H1 (cell line): ENCODE data around the gene NT5C1B. TPM values are rescaled to one million over a fixed set of nuclear protein-coding genes. Genes with fewer than 3 reads are reported as not detected.

Source experiments
- CTCF ChIA-PET: fragments of 300-600 bp; sonication (Branson Sonifier 250); formaldehyde crosslinking; loops from one replicate; lab custom pipeline; 2021; ENCODE audit not compliant: partially characterized antibody; lab: Charles Lee
- POLR2A ChIA-PET: fragments of 300-600 bp; sonication (Branson Sonifier 250); formaldehyde crosslinking; loops from one replicate; lab custom pipeline; 2021; ENCODE audit warnings: inconsistent platforms; ENCODE audit not compliant: partially characterized antibody; lab: Charles Lee
- DNase-seq, 2 experiments: peaks; one replicate each; pipeline versions ENCODE4 v3.0.0 to v3.0.0-alpha.2; 2010 to 2022; ENCODE audit warnings: low spot score in 2 of 2, low read depth in 1 of 2, mixed read lengths in 1 of 2
- FAIRE-seq: peaks from 2 replicates; lab custom pipeline; 2011; peaks lifted over from hg19 to GRCh38; lab: Jason Lieb, UNC
- H2AFZ ChIP-seq: 2 replicates; pipeline ENCODE4 v1.8.1; 2012; ENCODE audit warnings: low read length, inconsistent platforms
- H2AK5ac ChIP-seq: 2 replicates; pipeline ENCODE4 v1.6.1; 2013; ENCODE audit warnings: low read depth, low read length
- H2BK120ac ChIP-seq: replicated peaks from 2 replicates; pipeline ENCODE3; 2013; ENCODE audit warnings: low read depth, low read length, inconsistent platforms
- H2BK12ac ChIP-seq: 2 replicates; pipeline ENCODE4 v1.6.1; 2013; ENCODE audit warnings: low read depth, low read length
- H2BK15ac ChIP-seq: 2 replicates; pipeline ENCODE4 v1.6.1; 2013; ENCODE audit warnings: low read length
- H2BK20ac ChIP-seq: 2 replicates; pipeline ENCODE4 v1.6.1; 2013; ENCODE audit warnings: low read length
- H2BK5ac ChIP-seq: 2 replicates; pipeline ENCODE4 v1.6.1; 2013; ENCODE audit warnings: low read depth, low read length
- H3K14ac ChIP-seq: 2 replicates; pipeline ENCODE4 v1.6.1; 2013; ENCODE audit warnings: inconsistent platforms; ENCODE audit not compliant: insufficient read length
- H3K18ac ChIP-seq: 2 replicates; pipeline ENCODE4 v1.6.1; 2013; ENCODE audit warnings: low read length; ENCODE audit errors: extremely low read depth
- H3K23ac ChIP-seq: 2 replicates; pipeline ENCODE4 v1.6.1; 2013; ENCODE audit warnings: inconsistent platforms; ENCODE audit not compliant: insufficient read length
- H3K23me2 ChIP-seq: 2 replicates; pipeline ENCODE4 v1.6.1; 2013; ENCODE audit warnings: low read depth, low read length
- H3K27ac ChIP-seq: 2 replicates; pipeline ENCODE4 v1.6.1; 2011; ENCODE audit warnings: low read depth, low read length, inconsistent platforms
- H3K27me3 ChIP-seq, 4 experiments: replicated peaks in 1 of 4; 1 replicate in 1 of 4; 2 replicates in 3 of 4; pipeline versions ENCODE4 v1.6.1 to v1.8.1; 2011 to 2013; ENCODE audit warnings: low read length in 3 of 4, mild to moderate bottlenecking in 3 of 4, inconsistent platforms in 2 of 4, mixed read lengths in 2 of 4, moderate library complexity in 1 of 4; ENCODE audit not compliant: control insufficient read depth in 3 of 4, insufficient read depth in 3 of 4; ENCODE audit errors: extremely low read depth in 1 of 4
- H3K36me3 ChIP-seq, 4 experiments: 2 replicates each; pipeline versions ENCODE4 v1.6.1 to v1.8.1; 2011 to 2013; ENCODE audit warnings: mild to moderate bottlenecking in 4 of 4, low read length in 3 of 4, moderate library complexity in 2 of 4, control low read depth in 1 of 4, inconsistent platforms in 1 of 4; ENCODE audit not compliant: insufficient read depth in 4 of 4, control insufficient read depth in 2 of 4
- H3K4ac ChIP-seq: replicated peaks from 2 replicates; pipeline ENCODE3; 2013; ENCODE audit warnings: low read length, low read depth, mixed read lengths, inconsistent platforms; ENCODE audit not compliant: insufficient read length
- H3K4me1 ChIP-seq, 4 experiments: replicated peaks in 1 of 4; 1 replicate in 1 of 4; 2 replicates in 3 of 4; pipeline versions ENCODE4 v1.6.1 to v1.8.1; 2011 to 2013; ENCODE audit warnings: low read length in 3 of 4, inconsistent platforms in 2 of 4, mixed read lengths in 1 of 4; ENCODE audit not compliant: insufficient read depth in 4 of 4, control insufficient read depth in 3 of 4
- H3K4me2 ChIP-seq, 2 experiments: 2 replicates each; pipeline versions ENCODE4 v1.6.1 to v1.8.1; 2011 to 2013; ENCODE audit warnings: low read depth in 2 of 2, low read length in 2 of 2, control low read depth in 1 of 2, inconsistent platforms in 1 of 2, mild to moderate bottlenecking in 1 of 2; ENCODE audit not compliant: insufficient read depth in 1 of 2
- H3K4me3 ChIP-seq, 4 experiments: fragments of 200-600, 300-600 bp in 1 of 4; sonication (generic), shearing (Covaris generic), sonication (Bioruptor Twin) in 1 of 4; 2 replicates each; pipeline versions ENCODE4 v1.5.1 to v1.8.1; 2011 to 2016; ENCODE audit warnings: low read length in 4 of 4, low read depth in 3 of 4, control low read depth in 2 of 4, inconsistent platforms in 2 of 4, mild to moderate bottlenecking in 2 of 4, mixed read lengths in 1 of 4, moderate library complexity in 1 of 4; ENCODE audit not compliant: insufficient read depth in 2 of 4; ENCODE audit errors: extremely low read depth in 1 of 4
- H3K56ac ChIP-seq: replicated peaks from 2 replicates; pipeline ENCODE3; 2013; ENCODE audit warnings: low read depth, mild to moderate bottlenecking, mixed read lengths, low read length, inconsistent platforms; ENCODE audit not compliant: insufficient read length
- H3K79me1 ChIP-seq: 2 replicates; pipeline ENCODE4 v1.6.1; 2013; ENCODE audit warnings: low read depth, low read length, control low read depth
- H3K79me2 ChIP-seq, 2 experiments: 2 replicates each; pipeline versions ENCODE4 v1.6.1 to v1.8.1; 2012 to 2013; ENCODE audit warnings: low read length in 2 of 2, mild to moderate bottlenecking in 2 of 2, inconsistent platforms in 1 of 2; ENCODE audit not compliant: insufficient read depth in 2 of 2, control insufficient read depth in 1 of 2
- H3K9ac ChIP-seq, 4 experiments: replicated peaks in 1 of 4; 1 replicate in 1 of 4; 2 replicates in 3 of 4; pipeline versions ENCODE4 v1.6.1 to v1.8.1; 2011 to 2013; ENCODE audit warnings: low read depth in 3 of 4, low read length in 3 of 4, control low read depth in 2 of 4, mild to moderate bottlenecking in 2 of 4, moderate library complexity in 2 of 4, inconsistent platforms in 1 of 4; ENCODE audit errors: extremely low read depth in 1 of 4
- H3K9me3 ChIP-seq, 2 experiments: 2 replicates each; pipeline versions ENCODE4 v1.6.1 to v1.8.1; 2012 to 2013; ENCODE audit warnings: mild to moderate bottlenecking in 2 of 2, moderate library complexity in 2 of 2, control low read depth in 1 of 2, inconsistent platforms in 1 of 2, low read depth in 1 of 2, low read length in 1 of 2, mixed read lengths in 1 of 2; ENCODE audit not compliant: insufficient read depth in 2 of 2
- H4K20me1 ChIP-seq, 2 experiments: replicated peaks in 1 of 2; 2 replicates each; pipeline versions ENCODE3 to v1.8.1; 2011 to 2013; ENCODE audit warnings: inconsistent platforms in 2 of 2, low read length in 2 of 2, mild to moderate bottlenecking in 1 of 2; ENCODE audit not compliant: insufficient read depth in 2 of 2, control insufficient read depth in 1 of 2
- H4K5ac ChIP-seq: 2 replicates; pipeline ENCODE4 v1.6.1; 2013; ENCODE audit warnings: low read length, low read depth, mixed read lengths, inconsistent platforms; ENCODE audit not compliant: insufficient read length
- H4K8ac ChIP-seq: 2 replicates; pipeline ENCODE4 v1.8.0; 2013; ENCODE audit warnings: mild to moderate bottlenecking, moderate library complexity, low read length, inconsistent platforms; ENCODE audit not compliant: insufficient read depth; ENCODE audit errors: extremely low read depth
- H4K91ac ChIP-seq: replicated peaks from 2 replicates; pipeline ENCODE3; 2013; ENCODE audit warnings: low read length, mixed read lengths, inconsistent platforms; ENCODE audit not compliant: insufficient read length
- ATF3 ChIP-seq: IDR thresholded peaks from 2 replicates; pipeline ENCODE4 v1.6.1; 2011; ENCODE audit warnings: low read depth, mild to moderate bottlenecking, low read length; ENCODE audit not compliant: insufficient read depth
- BRCA1 ChIP-seq: IDR thresholded peaks from 2 replicates; pipeline ENCODE4 v1.6.1; 2012; ENCODE audit warnings: low read depth, low read length, improper control_type of control experiment
- CBX5 ChIP-seq: fragments of 300-800, 300-1000 bp; sonication (generic); IDR thresholded peaks from 2 replicates; pipeline ENCODE4 v1.7.1; 2016; ENCODE audit warnings: antibody characterized with exemption, low read length, low read depth
- CBX8 ChIP-seq: fragments of 300-800, 300-1000 bp; sonication (generic); IDR thresholded peaks from 2 replicates; pipeline ENCODE4 v1.7.1; 2016; ENCODE audit warnings: low read depth, low read length, borderline replicate concordance
- CTBP2 ChIP-seq: IDR thresholded peaks from 2 replicates; pipeline ENCODE4 v1.7.0; 2011; ENCODE audit warnings: borderline replicate concordance, mild to moderate bottlenecking, moderate library complexity, mixed read lengths, low read length; ENCODE audit not compliant: insufficient read depth, insufficient read length
- JUND ChIP-seq: IDR thresholded peaks from 2 replicates; pipeline ENCODE4 v1.6.1; 2011; ENCODE audit warnings: mild to moderate bottlenecking, improper control_type of control experiment, low read length
- PHF8 ChIP-seq: fragments of 200-600 bp; sonication (generic); conservative IDR thresholded peaks from 2 replicates; pipeline ENCODE4 v1.7.1; 2012; ENCODE audit warnings: low read depth, mild to moderate bottlenecking, inconsistent platforms, low read length, moderate library complexity
- POLR2A ChIP-seq, 2 experiments: IDR thresholded peaks; 1 replicate in 1 of 2; 2 replicates in 1 of 2; pipeline ENCODE4 v1.6.1; 2011; ENCODE audit warnings: low read depth in 2 of 2, low read length in 2 of 2, mild to moderate bottlenecking in 2 of 2; ENCODE audit errors: control extremely low read depth in 1 of 2
- POU5F1 ChIP-seq: IDR thresholded peaks from 2 replicates; pipeline ENCODE4 v1.6.1; 2011; ENCODE audit warnings: low read depth, mild to moderate bottlenecking, low read length, moderate library complexity
- SAP30 ChIP-seq: fragments of 300-600 bp; sonication (generic); IDR thresholded peaks from 2 replicates; pipeline ENCODE4 v1.7.1; 2012; ENCODE audit warnings: low read length, moderate library complexity, mild to moderate bottlenecking, inconsistent platforms; ENCODE audit not compliant: insufficient read depth, insufficient replicate concordance
- SIN3A ChIP-seq, 2 experiments: IDR thresholded peaks in 1 of 2; conservative IDR thresholded peaks in 1 of 2; 2 replicates each; pipeline ENCODE4 v1.6.1; 2011 to 2012; ENCODE audit warnings: low read length in 2 of 2, improper control_type of control experiment in 1 of 2, low read depth in 1 of 2, mild to moderate bottlenecking in 1 of 2
- WGBS, 2 experiments: shearing (Covaris generic) in 1 of 2; methylation state at CpG; one replicate each; pipeline versions ENCODE4 v1.1.6 to v1.1.7; 2013 to 2015; ENCODE audit warnings: low lambda C conversion rate in 2 of 2, mixed read lengths in 2 of 2, inconsistent platforms in 1 of 2, low coverage in 1 of 2, missing lambda C conversion rate in 1 of 2; ENCODE audit not compliant: insufficient replicate concordance in 2 of 2, insufficient coverage in 1 of 2, insufficient read length in 1 of 2; ENCODE audit errors: extremely low coverage in 1 of 2, missing lambda C conversion rate in 1 of 2; 5-methylcytosine and 5-hydroxymethylcytosine counted together
- polyA plus RNA-seq, 7 experiments: library from polyadenylated mRNA; depleted of rRNA in 3 of 7; stranded (reverse) in 5 of 7; unstranded in 2 of 7; fragments of >200 nt in 5 of 7; fragments of 200-250 nt in 2 of 7; gene quantifications; 1 replicate in 5 of 7; 2 replicates in 1 of 7; 4 replicates in 1 of 7; pipeline versions ENCODE4 v1.2.1 to v1.2.3, GENCODE V29; 2011 to 2013; ENCODE audit warnings: missing spikeins in 2 of 7, mixed read lengths in 2 of 7
- total RNA-seq: library from RNA; stranded (reverse); fragmentation: NEBNext Ultra II Directional; extraction: Animal tissue kit (Norgen Biotek cat#: 25700); gene quantifications from 2 replicates; pipeline ENCODE4 v1.2.1, GENCODE V29; 2021
- TF ChIP-seq, protein P1 (sequence below): IDR thresholded peaks from 2 replicates; pipeline ENCODE4 v1.6.1; 2012; ENCODE audit warnings: inconsistent platforms

NT5C1B gene
- total and polyA plus RNA-seq, 2 of the 8 experiments (the other 6 are each of a cell fraction or from before 2014, with no cell fraction given): not detected

- Histone ChIP-seq H3K79me1 (no peaks in the 10 kb centered on the region), H4K8ac (no peak overlapping the region), H3K23me2 (no peaks in the 10 kb centered on the region), H2BK15ac (no peak overlapping the region), H4K20me1 (no peaks in the 10 kb centered on the region), H3K36me3 (no peaks in the 10 kb centered on the region), H3K4me2 (no peak overlapping the region), H3K79me2 (no peaks in the 10 kb centered on the region), H2BK5ac (no peak overlapping the region), H3K14ac (no peak overlapping the region), H4K91ac (no peak overlapping the region), H3K27ac (no peak overlapping the region), H3K18ac (no peak overlapping the region), H2BK20ac (no peak overlapping the region), H2BK120ac (no peak overlapping the region), H2AFZ (no peak overlapping the region), H2AK5ac (no peak overlapping the region), H3K9me3 (no peaks in the 10 kb centered on the region), H3K56ac (no peak overlapping the region), H3K27me3 (no peaks in the 10 kb centered on the region), H3K9ac (no peak overlapping the region), H4K5ac (no peak overlapping the region), H2BK12ac (no peak overlapping the region), H3K4me1 (no peaks in the 10 kb centered on the region), H3K23ac (no peak overlapping the region), H3K4me3 (no peak overlapping the region), H3K4ac (no peak overlapping the region)
- POLR2A ChIA-PET: no interaction called here
- FAIRE-seq (no peak), DNase-seq (no peak)
- CTCF ChIA-PET: interaction anchor here (0.6 to 2.2 kb wide), 4 partner anchors 12 to 92 kb away, joined by 3 to 7 read pairs (median 3); no protein-coding TSS in a partner anchor
- 95% methylated on average over 5 of the region's 5 CpGs; no CpG with 5 or more reads in 1 of the 2 experiments for whole genome bisulfite sequencing, 2 experiments
- TF ChIP-seq POU5F1 (no peak), ATF3 (no peak), CBX8 (no peak), CTBP2 (no peak), SAP30 (no peak), POLR2A (IDR thresholded peaks at IDR 0.05; ENCODE audit: control extremely low read depth in 1 of 2, low read depth in 2 of 2, low read length in 2 of 2) (no peak), CBX5 (no peak), BRCA1 (no peak), SIN3A (conservative IDR thresholded peaks at IDR 0.05 in 1 of 2, IDR thresholded peaks at IDR 0.05 in 1 of 2; ENCODE audit: low read depth in 1 of 2, low read length in 2 of 2) (no peak), PHF8 (no peak), JUND (no peak)
- TF ChIP-seq, protein P1, sequence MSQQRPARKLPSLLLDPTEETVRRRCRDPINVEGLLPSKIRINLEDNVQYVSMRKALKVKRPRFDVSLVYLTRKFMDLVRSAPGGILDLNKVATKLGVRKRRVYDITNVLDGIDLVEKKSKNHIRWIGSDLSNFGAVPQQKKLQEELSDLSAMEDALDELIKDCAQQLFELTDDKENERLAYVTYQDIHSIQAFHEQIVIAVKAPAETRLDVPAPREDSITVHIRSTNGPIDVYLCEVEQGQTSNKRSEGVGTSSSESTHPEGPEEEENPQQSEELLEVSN: no peak
Observed at GRCh38 chr2:18611184-18611583, 21.8 kb upstream of the NT5C1B start.
